HG03066 (cell line): ENCODE measurements around the gene LEF1.

Experiments
- ATAC-seq: cut with Tn5 transposase; IDR thresholded peaks from one replicate; pipeline ENCODE4 v1.9.1; 2021; ENCODE audit warnings: low read depth; ENCODE audit not compliant: unreplicated experiment

Gene LEF1

GRCh38 chr4:108168671-108169523 lies at the start of gene LEF1:
Gene LEF1 (minus strand): TSS chr4:108168932. CDS start chr4:108167767, 1,165 bp downstream.
- ATAC-seq = peak; percentile 36

DNA sequence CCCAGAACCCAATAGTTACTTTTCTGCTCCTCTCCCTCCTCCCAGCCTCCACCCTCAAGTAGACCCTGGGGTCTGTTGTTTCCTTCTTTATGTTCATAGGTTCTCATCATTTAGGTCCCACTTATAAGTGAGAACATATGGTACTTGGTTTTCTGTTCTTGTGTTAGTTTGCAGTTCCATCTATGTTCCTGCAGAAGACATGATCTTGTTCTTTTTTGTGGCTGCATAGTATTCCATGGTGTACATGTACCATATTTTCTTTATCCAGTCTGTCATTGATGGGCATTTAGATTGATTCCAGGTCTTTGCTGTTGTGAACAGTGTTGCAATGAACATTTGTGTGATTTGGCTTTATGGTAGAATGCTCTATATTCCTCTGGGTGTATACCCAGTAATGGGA lies 47.8 kb upstream of the LEF1 start:
- no peak for ATAC-seq

DNA sequence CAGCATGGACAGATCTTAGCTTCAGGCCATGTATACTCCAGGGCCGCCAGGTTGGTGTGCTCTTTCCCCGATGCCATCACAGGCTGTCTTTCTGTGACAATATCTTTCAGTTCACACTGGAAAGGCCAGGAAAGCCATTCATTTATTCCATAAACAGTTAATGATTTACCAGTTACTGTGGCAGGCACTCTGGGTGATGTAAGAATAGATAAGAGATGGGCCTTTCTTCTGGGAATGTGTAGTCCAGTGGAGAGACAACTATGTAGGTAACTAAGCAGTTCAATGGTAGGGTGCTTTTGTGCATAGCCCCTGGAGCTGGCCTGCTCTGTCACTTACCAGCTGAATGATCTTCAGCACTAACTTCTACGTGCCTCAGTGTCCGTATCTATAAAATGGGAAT lies 46.3 kb upstream of the LEF1 start:
- ATAC-seq = no peak

GRCh38 chr4:108213723-108214122 lies 45.0 kb upstream of the LEF1 start:
- no peak for ATAC-seq

- ATAC-seq = no peak
Measured at GRCh38 chr4:108213308-108213707, 44.6 kb upstream of the LEF1 start.

GRCh38 chr4:108210989-108211835 lies 42.5 kb upstream of the LEF1 start:
- ATAC-seq = no peak

DNA sequence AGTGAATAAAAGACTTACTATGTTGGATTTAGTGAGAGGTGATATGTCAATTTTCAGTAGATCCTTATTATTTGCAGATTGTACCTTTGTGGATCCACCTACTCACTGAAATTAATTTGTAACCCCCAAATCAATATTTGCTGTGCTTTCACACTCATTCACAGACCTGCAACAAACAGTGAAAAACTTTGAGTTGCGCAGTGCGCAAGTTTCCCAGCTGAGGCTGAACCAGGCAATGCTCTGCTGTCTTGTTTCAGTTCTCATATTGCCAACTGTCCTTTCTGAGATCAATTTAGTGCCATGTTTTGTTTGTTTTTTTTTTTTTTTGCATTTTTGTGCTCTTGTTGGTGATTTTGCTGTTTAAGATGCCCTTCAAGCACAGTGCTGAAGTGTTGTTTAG lies 40.8 kb upstream of the LEF1 start:
- ATAC-seq = no peak

GRCh38 chr4:108205859-108206258 lies 37.1 kb upstream of the LEF1 start:
- no peak for ATAC-seq

DNA sequence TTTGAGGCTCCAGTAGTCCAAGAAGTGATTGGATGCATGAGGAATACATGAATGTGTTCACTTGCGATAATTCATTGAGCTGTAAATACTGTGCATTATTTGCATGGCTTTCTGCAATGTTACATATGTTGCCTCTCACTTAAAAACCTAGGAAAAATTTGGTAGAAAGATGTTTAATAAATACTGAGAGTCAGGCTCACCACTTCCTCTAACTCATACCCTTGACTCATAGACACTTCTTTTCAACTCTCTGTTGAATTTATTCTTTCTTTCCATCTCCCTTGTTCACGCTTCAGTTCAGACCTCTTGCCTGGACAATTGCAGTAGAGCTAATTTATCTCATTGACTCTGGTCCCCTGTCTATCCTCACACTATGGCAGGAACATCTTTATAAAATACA lies 35.8 kb upstream of the LEF1 start:
- no peak for ATAC-seq

- no peak for ATAC-seq
Measured at GRCh38 chr4:108203377-108203776, 34.6 kb upstream of the LEF1 start.

GRCh38 chr4:108201774-108202173 lies 33.0 kb upstream of the LEF1 start:
- no peak for ATAC-seq

DNA sequence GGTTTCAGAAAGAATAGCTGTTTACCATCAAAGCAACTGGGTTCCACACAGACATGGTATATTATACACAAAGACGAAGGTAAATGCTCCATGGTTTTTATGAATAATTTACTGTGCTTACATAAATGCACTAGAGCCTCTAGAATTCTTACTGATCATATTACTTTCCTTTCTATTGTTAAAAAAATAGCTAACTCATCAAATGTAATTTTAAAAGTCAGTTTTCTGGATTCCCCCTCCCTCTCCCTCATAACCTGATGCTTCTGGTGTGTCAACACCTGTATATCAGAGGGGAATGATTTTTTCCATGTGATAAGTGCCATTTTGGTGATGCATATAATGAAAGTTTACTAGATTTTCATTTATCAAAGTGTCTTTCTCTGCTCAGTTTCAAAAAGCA lies 31.1 kb upstream of the LEF1 start:
- ATAC-seq = no peak

DNA sequence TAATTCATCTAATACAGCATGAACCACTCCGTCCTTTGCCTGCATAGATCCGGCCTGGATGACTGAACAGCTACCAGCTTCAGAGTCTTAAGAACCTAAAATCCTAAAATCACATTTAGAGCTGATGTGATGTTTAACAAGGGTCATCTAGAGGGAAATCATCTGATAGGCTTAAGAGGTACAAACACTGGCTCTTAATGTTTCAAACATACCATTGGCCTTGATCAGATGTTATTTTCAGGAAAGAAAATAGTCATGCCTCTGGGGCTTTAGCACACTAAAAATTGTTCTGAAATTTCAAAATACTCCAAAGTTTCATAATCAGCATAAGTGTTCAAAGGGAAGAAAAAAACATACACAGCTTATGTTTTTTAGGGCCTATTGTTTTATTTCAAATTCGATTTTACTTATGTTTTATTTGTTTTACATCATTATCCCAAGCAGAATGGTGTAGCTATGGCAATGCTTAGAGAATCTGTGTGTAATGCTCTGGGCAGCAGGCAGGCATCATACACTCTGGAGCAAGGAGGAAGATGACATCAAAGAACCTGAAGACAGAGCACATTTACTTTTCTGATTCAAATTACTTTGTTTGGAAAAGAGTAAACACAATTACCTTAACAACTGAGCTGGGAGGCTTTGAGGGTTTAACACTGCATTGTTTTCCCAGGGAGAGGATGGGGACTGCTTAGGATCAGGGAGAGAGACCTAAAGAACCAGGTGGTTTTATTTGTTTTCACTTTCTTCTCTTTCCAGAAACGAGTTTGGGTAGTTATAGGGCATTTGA lies 25.3 kb upstream of the LEF1 start:
- no peak for ATAC-seq

- no peak for ATAC-seq
Measured at GRCh38 chr4:108192935-108193334, 24.2 kb upstream of the LEF1 start.

DNA sequence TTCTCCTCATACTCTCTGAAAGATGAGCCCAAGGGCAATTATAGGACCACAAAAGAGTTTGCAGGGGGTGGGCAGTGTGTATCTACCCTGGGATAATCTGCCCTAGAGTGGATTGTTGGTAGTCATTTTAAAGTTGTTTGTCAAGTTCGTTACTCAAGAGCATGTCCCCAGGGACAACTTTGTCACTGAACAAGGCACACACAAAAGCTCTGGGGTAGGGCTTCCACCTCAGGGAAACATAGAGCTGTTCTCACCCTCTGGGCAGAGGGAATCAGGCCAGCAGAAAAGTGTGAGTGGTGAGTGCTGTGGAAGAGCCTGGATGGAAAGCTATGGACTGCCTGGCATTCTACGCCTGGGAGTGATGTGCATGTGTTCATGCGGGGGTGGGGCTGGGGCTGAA lies 23.3 kb upstream of the LEF1 start:
- ATAC-seq = no peak

DNA sequence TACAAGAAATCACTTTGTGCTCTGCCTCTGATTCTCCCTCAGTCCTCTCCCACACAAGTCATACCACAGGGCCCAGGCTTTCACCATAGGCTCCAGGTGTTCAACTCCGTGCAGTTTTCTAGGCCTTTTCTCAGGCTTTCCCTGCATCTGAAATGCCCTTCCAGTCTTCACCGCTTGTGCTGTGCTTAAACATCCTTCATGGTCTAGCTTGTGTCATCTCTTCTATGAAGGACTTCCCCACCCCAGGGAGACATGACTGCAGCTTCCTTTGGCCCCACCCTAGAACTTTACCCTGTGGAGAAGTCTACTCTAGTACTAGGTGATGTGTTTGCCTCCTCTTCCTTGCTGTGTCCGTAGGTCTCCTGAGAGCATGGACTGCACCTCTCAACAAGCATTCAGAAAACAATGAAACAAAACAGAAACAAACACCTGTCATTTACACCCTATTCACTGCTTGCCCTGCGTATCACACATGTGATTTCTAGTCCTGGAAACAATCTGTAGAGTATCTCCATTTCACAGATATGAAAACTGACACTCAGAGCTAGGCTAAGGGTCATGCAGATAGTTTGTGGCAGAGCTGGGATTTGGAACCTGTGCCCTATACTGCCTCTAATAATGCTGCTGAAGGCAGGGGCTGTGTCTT lies 22.7 kb upstream of the LEF1 start:
- no peak for ATAC-seq

DNA sequence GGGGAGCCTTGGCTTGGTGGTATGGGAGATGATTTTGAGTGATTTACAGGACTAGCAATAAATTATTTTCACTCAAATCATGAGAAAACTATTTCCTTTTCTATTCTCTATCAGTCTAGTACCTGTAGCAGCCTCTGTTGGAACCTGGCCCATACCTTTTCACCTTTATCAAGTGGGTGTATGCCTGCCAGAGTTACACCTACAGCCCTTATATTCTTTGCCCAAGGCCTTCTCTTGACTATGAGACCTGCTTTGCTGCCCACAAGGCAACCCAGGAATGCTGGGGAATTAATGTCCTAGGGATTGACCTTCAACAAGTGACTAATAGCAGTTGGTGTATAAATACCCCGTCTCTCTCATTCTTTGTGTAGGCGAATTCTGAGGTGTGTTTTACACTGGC lies 20.0 kb upstream of the LEF1 start:
- ATAC-seq = no peak

GRCh38 chr4:108185252-108185651 lies 16.5 kb upstream of the LEF1 start:
- ATAC-seq = no peak

DNA sequence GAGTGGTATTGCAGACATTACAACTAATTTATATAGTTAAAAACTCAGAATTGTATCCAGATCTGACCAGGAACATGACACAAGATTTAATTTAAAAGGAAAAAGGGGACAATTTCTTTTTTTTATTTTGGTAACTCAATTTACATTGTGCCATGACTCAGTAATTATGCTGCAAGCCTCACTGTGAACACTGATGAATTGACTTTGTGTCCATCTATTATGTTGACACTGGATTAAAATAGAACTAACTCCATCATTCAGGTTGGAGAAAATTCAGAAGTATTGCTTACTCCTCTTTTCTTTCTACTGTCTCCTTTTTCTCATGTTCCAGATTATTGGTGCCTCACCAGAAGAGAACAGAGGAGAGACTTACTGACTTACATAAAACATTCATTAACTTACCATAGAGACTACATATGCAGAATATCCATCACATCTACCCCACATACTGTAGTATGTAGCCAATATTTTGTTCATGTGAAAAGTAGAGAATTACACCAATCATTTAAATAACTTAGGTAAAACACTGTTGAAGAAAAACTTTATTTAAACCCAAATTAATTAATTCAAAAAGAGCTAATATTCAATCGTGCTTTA lies 15.8 kb upstream of the LEF1 start:
- no peak for ATAC-seq

DNA sequence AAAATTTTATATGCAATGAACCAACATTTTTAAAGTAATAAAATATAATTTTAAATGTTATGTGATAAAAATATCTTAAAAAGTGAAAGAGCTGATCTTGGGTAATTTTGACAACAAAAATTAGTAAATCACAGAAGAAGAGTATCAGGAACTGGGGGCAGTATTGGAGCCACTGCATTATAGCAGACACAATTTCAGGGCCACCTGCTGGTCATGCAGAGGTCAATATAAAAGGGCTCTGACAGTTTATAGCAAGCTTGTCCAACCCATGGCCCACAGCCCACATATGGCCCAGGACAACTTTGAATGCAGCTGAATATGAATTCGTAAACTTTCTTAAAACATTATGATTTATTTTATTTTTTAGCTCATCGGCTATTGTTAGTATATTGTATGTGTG lies 13.0 kb upstream of the LEF1 start:
- no peak for ATAC-seq
